AG04449 (cell line): Measurements from ENCODE around the gene NR6A1.

Experiments used
- CTCF ChIA-PET: fragments of 350-600 bp; formaldehyde crosslinking; extraction: SDS; loops from one replicate; lab custom pipeline; 2021; ENCODE audit warnings: antibody characterized with exemption; lab: Yijun Ruan, JAX
- POLR2A ChIA-PET: fragments of 400-600, 350-600 bp; formaldehyde crosslinking; extraction: SDS; loops from one replicate; lab custom pipeline; 2020; ENCODE audit warnings: antibody characterized with exemption, inconsistent platforms; lab: Yijun Ruan, JAX
- DNase-seq: peaks from one replicate; pipeline ENCODE4 v3.0.0-alpha.2; 2010; ENCODE audit warnings: low read depth, low spot score
- H3K4me3 ChIP-seq: 2 replicates; pipeline ENCODE4 v1.5.1; 2011; ENCODE audit warnings: low read depth, mild to moderate bottlenecking, control low read depth, low read length
- CTCF ChIP-seq: IDR thresholded peaks from one replicate; pipeline ENCODE4 v1.5.1; 2011; ENCODE audit warnings: mild to moderate bottlenecking, moderate library complexity, low read length, control low read depth, inconsistent platforms; ENCODE audit not compliant: insufficient read depth; ENCODE audit errors: missing control alignments

NR6A1 gene

GRCh38 chr9:124505006-124505900 is 265.9 kb downstream of the NR6A1 start:
- no peak for TF ChIP-seq CTCF
- no peak overlapping the region for H3K4me3 ChIP-seq
- no peak for DNase-seq
- POLR2A ChIA-PET, result interaction anchor here (0.6 kb wide), 1 partner anchor 122 kb away, joined by 3 read pairs; no protein-coding TSS in a partner anchor
- CTCF ChIA-PET, result interaction anchor here (1.2 to 1.6 kb wide), 2 partner anchors 10 to 31 kb away, joined by 3 to 5 read pairs; no protein-coding TSS in a partner anchor

DNA sequence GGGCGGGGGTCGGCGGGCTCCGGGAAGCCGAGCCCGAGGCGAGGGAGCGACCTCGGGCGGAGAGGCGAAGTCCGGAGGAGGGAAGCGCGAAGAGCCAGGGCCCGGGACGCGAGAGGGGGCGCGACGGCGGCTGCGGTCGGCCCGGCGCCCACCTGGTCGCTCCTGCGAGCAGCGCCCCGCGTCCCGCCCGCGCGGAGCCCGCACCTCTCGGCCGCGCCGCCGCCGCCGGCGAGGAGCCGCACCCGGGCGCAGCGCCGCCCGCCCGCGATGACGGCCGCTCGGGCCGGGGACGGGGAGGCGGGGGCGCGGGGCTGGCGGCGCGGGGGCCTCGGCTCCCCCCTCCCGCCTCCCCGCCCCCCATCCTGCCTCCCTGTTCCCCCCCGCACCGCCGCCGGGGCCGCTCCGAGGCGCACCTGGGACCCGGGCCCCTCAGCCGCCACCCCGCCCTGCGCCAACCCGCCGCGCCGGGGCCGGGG is 266.5 kb downstream of the NR6A1 start:
- POLR2A ChIA-PET, result no interaction called here
- no peak for TF ChIP-seq CTCF
- CTCF ChIA-PET, result interaction anchor here (1.0 kb wide), 1 partner anchor 10 kb away, joined by 3 read pairs; no protein-coding TSS in a partner anchor
- DNase-seq, result no peak
- H3K4me3 ChIP-seq, result no peak overlapping the region

GRCh38 chr9:124503713-124504529 is 267.2 kb downstream of the NR6A1 start:
- ChIA-PET POLR2A (no interaction called here), CTCF (interaction anchor here (1.0 kb wide), 1 partner anchor 11 kb away, joined by 3 read pairs; no protein-coding TSS in a partner anchor)
- H3K4me3 ChIP-seq, result no peak overlapping the region
- no peak for TF ChIP-seq CTCF
- no peak for DNase-seq

DNA sequence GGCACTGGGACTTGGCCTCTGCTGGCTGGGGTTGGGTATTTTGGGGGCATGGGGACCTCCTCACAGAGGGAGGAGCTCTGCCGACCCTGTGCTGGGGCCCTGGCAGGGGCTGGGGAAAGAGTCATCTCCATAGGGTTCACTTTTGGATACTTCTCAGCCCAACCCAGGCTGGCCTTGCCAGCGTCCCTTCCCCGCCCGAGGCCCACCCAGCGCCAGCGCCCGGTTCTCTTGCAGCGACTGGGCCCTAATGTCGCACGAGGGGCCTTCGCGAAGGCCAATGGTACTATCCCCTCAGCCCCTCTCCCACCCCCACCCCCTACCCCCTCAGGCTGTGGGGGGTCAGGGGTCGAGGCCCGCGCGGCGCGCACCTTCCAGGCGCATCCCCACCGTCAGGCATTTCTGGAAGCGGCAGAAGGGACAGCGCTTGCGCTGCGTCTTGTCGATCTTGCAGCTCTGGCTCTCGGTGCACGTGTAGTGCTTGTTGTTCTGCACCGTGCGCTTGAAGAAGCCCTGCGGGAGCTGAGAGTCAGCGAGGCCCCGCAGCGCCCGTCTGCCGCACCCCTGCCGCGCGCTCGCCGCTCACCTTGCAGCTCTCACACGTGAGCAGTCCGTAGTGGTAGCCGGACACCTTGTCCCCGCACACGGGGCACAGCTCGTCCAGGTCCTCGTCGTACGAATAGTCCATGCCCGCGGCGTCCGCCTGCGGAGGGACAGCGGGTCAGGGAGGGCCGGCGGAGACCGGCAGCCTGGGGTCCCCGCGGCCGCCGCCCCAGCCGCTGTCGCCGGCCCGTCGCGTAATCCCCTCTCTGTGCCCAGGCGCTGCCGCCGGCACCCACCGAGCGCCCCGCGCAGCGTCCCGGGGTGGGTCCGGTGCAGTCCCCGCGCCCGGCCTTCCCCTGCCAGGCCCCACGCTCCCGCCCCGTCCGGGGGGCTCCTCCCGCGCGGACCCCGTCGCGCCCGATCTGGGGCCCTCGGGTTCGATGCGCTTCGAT is 268.1 kb downstream of the NR6A1 start:
- ChIA-PET POLR2A (no interaction called here), CTCF (interaction anchor here (1.3 kb wide), 1 partner anchor 34 kb away, joined by 3 read pairs; no protein-coding TSS in a partner anchor)
- no peak overlapping the region for H3K4me3 ChIP-seq
- TF ChIP-seq CTCF, result no peak
- no peak for DNase-seq

DNA sequence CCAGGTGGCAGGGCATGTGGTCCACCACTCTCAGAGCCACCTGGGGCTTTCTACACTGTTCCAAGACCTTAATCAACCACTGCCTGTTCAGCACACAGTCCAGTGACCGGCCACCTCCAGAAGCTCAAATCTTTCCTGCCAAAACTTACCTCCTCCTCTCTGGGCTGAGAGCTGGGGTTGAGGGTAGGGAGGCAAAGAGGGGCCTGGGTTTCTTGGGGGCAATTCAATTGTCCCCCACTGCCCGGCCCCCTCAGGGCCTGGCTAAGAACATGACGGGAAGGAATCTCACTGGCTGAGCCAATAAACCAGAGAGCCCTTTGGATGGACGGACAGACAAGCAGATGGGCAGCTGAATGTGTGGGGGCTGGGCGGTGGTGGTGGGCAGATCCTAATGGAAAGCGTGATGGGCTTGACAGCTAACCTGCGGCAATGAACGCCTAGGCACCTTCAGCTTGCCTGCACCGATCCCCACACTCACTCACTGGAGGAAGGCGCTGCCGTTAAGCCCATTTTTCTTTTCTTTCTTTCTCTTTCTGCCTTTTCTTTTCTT is 269.3 kb downstream of the NR6A1 start:
- TF ChIP-seq CTCF, result no peak
- H3K4me3 ChIP-seq, result no peak overlapping the region
- ChIA-PET POLR2A (no interaction called here), CTCF (interaction anchor here (1.3 to 1.5 kb wide), 2 partner anchors 14 to 35 kb away, joined by 3 to 5 read pairs; no protein-coding TSS in a partner anchor)
- no peak for DNase-seq
